Measurements from ENCODE around the gene KRTDAP.

The KRTDAP gene, protein sequence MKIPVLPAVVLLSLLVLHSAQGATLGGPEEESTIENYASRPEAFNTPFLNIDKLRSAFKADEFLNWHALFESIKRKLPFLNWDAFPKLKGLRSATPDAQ

DNA sequence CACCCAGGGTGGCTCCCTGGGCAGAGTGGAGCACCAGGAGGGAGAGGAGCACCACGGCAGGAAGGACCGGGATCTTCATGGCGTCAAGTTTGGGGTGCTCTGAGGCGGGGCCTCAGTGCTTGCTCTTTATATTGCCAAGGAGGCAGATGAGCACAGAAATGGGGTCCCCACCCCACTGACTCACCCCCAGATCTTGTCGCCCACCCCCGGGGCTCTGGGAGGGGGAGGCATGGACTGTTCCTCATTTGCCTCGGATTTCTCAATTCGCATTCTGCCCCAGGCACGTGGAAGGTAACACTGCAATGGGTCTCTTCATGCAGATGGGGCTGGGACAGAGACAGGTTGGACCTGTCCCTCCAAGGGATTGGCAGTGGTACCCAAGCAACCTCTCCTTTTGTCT, at the start of gene KRTDAP:
Gene KRTDAP, minus strand, starts transcription at position 101 of the 400 bp plus-strand sequence. Its CDS starts 22 bp downstream, at position 79.
- no peak for DNase-seq (ENCODE audit: low read depth, low spot score)

DNA sequence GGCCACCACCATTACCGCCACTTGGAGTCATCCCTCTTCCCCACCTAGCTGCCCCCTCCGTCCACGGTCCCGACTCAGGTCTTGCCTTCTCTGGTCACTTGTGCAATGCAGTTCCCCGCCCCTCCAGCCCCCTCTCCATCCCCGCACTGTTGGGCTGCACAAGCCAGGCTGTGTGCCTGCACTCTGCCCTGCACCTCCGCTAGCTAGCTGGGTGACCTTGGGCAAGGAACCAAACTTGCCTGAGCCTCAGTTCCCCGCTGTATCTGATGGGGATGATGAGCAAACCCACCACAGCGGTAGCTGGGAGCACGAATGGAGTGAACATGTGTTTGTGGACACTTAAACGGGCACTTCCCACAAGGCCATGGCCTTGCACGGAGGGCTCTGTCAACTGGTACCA, 49.6 kb upstream of the KRTDAP start:
- DNase-seq (ENCODE audit: low read depth, low spot score) = no peak

DNA sequence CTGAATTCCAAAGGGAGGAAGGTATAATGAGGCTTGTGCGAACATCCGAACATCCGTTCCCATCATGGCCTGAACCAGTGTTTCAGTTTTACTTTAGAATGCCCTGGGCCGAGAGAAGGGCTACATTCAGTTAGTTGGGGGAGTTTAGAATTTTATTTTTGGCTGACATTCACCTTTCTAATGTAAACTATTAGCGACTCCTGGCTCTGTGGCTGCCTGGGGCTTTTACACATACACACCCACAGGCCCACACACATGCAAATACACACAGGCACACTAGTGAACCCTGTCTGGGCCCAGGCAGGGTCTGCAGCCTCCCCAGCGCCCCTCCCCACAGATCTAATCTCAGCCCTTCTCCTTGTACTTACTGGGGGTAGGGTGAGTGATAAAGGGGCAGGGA, 49.0 kb upstream of the KRTDAP start:
- DNase-seq (ENCODE audit: low read depth, low spot score) = no peak

DNA sequence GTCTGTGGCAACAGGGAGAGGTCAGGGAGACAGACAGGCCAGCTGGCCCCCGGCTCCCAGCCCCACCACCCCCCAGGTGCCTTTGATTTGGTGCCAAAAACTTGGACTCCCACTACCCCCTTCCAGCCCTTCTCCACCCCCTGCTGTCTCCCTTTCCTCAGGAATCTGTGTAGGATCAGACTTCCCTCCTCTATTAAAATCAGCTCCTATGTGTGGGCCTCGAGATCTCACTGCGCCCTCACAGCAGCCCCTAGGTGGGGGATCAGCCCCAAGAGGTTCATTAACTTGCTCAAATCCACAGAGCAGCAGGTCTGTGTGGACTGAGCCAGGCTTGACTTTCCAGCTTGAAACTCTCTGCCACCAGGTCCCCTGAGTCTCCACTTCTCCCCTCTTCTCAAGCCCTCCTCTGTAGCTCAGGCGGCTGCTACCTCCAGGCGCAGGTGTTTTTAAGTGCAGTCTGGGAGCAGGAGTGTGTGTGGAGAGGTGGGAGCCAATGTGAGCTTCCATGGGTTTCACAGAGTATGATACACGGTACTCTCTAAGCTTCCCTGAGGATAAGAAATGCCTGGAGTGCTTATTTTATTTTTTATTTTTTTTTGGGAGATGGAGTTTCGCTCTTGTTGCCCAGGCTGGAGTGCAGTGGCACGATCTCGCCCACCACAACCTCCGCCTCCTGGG, 44.7 kb upstream of the KRTDAP start:
- DNase-seq (ENCODE audit: low read depth, low spot score) = no peak

DNA sequence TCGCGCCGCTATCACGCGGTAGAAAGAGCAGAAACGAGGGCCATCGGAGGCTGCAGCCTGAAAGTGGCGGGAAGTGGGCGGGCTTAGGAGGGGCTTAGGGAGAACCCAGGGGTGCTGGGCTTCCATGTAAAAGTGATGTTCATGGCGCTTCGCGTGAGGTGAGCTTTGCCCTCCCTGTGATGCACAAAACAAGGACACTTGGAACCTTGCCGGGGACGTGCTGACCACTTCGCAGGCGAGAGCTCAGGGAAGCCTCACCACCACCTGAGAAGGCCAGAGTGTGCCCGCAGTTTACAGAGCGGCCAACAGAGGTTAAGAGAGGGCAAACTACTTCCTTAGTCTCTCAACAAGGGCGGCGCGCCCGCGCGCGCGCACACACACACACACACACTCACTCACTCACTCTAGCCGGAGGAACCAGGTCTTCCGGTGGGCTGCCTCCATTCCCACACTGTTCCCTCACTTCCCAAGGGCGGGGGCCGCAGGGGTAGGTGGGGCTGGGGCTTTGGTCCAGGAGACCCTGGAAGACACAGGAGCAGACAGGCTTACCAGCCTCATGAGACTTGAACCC, 43.6 kb upstream of the KRTDAP start:
- no peak for DNase-seq (ENCODE audit: low read depth, low spot score)

DNA sequence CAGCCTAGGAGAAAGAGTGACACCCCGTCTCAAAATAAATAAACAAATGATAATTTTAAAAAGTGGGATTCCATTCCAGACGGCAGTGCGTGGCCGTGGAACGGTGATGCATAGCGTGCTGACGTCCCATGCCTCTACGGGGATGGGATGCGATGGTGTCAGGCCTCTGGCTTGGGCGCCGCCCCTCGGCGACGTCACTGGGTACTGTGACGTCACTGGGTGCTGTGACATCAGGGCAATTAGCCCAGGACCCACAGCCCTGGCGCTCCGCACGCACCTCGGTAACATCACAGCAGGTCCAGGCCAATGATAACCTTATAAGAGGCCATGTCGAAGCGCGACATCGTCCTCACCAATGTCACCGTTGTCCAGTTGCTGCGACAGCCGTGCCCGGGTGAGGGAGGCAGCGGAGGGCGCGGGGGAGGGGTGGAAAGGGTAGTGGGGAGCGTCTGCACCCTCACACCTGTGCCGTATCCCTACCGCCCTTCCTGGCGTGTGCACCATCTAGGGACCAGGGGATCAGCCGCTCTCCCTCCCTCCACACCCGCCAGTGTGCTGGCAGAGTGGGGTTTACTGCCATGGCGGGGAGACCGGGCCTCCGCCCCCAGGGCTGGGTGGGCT, 43.0 kb upstream of the KRTDAP start, which contains the start of gene GAPDHS:
Gene GAPDHS, plus strand, starts transcription at position 256 of the 621 bp plus-strand sequence. Its CDS starts 72 bp downstream, at position 328.
- DNase-seq (ENCODE audit: low read depth, low spot score) = no peak

DNA sequence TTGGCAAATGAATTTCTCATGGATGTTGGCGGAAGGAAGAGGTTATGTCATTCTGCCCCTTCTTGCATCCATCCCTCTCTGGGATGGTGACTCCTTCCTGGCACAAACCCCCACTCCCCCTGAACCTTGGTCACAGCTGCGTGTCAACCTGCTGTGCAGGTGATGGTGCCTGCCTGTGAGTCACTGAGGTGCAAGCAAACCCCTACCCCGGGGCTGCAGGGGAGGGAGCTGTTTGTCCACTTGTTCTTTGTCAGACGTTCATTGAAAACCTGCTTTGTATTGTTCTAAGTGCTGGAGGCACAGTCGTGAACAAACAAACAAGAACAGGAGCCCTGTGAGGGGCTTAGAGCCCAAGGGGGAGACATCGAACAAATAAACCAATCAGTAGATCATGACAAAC, 41.0 kb upstream of the KRTDAP start:
- DNase-seq (ENCODE audit: low read depth, low spot score) = no peak

DNA sequence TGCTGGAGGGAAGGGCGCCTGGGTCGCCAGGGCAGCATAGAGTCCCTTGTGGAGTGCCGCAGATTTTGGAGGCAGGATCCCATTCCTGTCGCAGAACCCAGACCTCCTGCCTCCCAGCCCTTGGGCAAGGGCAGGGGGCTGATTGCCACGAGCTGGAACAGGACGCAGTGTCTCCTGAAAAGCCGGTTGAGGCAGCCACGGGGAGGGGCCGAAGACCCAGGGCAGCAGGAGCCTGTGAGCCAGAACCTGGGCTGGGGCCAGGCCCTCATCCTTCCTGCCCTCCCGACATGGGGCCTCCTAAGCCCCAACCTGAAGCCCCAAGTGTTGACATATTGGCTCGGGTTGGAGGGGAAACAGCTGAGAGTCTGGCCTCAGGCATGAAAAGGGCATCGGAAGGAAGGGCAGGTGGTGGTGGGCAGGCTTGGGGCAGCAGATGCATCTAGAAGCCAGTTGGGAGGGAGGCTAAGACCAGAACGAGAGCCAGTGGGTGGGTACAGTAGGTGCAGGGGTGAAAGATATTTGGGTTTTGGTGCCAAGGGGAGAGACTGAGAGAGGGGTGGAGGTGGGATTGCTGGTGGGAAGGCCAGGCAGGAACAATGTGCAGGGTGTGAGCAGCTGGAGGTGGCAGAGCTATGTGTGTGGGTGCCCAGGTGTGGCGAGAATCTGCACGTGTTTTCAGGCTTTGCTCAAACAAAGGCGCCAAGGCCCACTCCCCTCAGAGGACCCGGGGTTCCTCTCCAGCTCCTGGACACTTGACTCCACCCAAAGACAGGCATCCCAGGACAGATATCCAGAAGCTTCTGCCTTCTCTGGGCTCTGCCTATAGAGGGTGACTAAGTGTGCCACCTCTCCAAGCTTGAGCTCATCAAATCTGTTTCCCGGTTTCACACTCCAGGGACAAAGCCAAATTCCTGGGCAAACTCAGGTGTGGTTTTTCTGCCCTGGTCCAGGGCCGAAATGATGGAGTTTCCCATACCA, 39.3 kb upstream of the KRTDAP start:
- no peak for DNase-seq (ENCODE audit: low read depth, low spot score)

DNA sequence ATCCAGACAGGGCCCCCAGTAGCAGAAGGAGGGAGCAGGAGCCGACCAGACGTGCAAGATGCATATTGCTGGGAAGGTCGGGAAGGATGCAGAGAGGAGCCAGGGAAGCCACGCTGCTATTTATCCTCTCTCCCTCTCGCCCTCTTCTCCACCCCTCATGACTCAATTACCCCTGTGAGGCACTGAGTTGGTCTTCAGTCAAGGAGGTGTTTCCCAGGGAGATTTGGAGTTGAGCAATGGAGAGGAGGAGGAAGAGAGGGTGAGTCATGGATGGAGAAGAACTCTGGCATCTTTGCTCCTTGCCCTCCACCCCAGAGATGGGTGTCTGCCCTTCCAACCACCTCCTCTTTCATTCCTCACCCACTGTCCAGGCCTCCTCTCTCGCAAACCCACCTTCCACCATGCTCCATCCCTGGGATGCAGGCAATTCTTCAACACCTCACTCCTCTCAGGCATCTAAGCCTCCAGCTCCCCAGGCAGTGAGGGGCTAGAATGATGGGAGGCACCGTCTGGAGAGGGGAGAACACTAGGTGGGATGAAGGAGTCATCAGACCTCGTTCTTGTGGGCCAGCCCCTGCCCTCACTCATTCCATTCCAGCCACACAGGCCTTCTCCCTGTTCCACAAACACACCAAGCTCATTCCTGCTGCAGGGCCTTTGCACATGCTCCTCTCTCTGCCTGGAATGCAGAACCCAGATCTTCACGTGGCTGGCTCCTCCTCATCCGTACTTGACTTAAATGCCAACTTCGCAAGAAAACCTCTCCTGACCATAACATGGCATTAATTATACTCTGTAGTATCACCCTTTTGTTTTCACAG, 38.2 kb upstream of the KRTDAP start, which contains the start of gene SBSN:
Gene SBSN, minus strand, starts transcription at position 94 of the 821 bp plus-strand sequence. Its CDS starts 30 bp downstream, at position 64.
- no peak for DNase-seq (ENCODE audit: low read depth, low spot score)

DNA sequence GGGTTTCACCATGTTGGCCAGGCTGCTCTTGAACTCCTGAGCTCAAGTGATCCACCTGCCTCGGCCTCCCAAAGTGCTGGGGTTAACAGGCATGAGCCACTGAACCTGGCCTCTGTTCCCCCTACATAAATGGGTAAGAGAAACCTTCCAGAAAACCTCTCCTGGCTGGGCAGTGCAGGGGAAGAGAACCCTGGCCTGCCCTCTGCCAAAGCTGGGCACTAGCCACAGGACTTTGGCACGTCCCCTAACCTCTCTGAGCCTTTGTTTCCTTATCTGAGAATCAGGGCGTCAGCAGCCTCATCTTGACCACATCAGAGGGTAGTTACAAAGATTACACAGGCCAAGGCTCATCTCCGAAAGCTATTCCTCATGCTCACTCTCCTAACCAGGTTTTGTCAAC, 35.6 kb upstream of the KRTDAP start:
- DNase-seq (ENCODE audit: low read depth, low spot score) = no peak

DNA sequence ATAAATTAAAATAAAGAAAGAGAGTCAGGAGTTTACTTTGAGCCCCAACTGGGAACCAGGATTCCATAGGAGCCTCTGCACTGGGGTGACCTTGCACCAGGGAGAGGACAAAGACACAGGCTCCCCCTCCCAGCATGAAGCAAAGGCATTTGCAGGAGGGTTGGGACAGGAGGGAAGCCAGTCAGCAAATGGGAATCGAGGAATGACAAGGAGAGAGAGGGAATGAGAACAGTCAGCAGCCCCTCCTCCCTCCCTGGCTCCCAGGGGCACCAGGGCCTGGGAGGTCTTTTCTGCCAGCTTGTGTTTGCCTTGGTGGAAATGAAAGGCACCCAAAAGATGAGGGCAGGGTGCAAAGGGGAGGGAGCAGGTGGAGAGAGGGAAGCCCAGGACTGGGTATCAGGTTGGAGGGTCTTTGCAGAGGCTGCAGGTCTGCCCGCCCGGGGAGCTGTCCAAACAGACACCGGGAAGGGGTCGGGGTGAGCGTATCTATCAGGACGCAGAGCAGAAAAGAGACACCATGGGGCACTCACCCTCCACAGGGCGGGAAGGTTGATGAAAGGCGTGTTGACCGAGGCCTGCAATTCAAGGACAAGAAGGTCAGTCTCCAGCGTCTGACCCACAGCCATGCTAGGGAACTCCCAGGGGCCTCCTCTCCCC, 34.0 kb upstream of the KRTDAP start:
- DNase-seq (ENCODE audit: low read depth, low spot score) = no peak

DNA sequence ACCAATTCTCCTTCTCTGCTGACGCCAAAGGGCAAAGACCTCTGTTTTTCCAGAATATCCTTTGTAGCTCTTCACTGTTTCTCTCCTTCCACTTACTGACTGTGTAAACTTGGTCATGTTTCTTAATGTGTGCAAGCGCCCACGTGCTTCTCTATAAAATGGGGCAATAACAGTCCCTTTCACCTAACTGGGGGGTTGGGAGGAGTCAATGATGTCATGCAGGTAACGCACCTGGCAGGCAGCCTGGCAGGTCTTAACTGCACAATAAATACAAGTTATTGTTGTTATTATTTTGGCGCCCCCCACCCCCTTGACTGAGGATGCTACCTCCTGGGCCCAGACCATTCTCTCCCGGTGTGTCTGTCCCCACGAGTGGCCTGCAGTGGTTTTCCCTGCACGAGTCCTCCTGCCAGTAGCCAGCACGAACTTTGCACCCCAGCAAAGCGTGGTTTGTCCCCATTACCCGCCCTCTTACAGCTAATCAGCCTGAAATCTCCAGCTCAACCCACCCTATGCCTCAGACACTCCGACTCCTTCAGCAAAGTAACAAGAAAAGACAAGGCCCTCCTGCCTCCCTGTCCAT, 32.6 kb upstream of the KRTDAP start:
- no peak for DNase-seq (ENCODE audit: low read depth, low spot score)

DNA sequence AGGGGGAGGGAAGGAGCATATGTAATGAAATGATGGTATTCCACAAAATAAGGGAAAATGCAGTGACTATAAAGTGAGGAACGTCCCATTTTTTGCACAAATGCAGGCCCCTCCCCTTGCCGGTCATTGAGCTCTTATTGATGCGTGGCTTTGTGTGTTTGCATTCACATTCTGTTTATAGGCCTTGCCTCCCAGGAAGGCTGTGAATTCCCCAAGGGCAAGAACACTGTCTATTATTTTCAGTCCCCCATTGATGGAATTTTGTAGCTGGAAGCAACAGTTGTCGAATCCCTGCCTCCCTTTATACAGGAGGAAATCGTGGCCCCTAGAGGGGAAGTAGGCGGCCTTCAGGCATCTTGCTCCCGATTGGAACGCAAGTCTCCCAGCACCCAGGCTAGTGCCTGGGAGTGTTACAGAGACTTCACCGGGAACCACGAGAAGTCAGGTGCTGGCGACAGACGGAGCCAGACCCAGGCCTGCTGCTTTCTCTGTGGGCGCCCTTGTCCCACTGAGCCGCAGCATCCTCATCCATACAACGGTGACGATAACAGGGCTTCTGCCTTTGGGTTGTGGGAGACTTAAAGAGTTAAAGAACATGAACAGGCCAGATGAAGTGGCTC, 31.0 kb upstream of the KRTDAP start:
- no peak for DNase-seq (ENCODE audit: low read depth, low spot score)

DNA sequence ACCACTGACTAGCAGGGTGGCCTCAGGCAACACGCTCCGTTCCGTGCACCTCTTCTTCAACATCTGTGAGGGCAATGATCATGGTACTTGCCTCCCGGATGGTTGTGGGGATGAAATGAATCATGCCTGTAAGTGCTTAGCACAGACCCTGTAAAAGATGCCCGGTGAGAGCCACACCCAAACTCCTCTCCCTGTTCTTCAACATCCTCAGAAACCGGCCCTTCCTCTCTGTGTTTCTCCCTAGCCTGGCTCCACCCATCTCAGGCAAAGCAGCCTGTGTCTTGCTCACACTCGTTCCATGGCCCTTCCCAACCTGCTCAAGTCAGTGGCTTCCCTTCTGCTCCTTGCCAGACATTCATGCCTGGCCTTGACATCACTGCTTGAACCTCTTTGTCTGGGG, 29.0 kb upstream of the KRTDAP start:
- DNase-seq (ENCODE audit: low read depth, low spot score) = no peak

DNA sequence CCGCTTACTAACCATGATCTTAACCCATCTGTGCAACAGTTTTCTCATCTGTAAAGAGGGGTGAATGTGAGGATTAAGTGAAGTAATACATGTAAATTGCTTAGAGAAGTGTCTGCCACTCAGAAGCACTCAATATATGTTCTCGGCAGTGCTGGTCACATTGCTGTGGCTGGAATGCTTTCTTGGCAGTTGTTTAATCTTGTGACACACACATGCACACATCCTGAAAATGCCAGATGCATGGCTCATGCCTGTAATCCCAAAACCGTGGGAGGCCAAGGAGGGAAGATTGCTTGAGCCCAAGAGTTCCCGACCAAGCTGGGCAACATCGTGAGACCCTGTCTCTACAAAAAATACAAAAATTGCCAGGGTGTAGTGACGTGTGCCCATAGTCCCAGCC, 28.0 kb upstream of the KRTDAP start:
- DNase-seq (ENCODE audit: low read depth, low spot score) = peak; percentile 15

DNA sequence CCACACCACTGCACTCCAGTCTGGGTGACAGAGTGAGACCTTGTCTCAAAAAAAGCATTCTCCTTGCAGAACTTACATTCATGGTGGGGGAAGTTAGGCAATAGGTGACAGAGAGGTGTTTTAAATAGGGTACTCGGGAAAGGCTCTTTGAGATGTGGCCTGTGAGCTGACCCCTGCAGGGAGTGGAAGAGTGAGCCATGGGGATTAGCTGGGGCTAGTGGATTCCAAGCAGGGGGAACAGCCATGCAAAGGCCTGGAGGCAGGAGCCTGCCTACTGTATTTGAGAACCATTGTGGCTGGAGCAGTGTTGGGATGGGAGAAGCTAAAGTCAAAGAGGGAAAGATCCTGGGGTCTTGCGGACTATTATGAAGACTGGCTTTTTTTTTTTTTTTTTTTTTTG, 27.1 kb upstream of the KRTDAP start:
- DNase-seq (ENCODE audit: low read depth, low spot score) = no peak

DNA sequence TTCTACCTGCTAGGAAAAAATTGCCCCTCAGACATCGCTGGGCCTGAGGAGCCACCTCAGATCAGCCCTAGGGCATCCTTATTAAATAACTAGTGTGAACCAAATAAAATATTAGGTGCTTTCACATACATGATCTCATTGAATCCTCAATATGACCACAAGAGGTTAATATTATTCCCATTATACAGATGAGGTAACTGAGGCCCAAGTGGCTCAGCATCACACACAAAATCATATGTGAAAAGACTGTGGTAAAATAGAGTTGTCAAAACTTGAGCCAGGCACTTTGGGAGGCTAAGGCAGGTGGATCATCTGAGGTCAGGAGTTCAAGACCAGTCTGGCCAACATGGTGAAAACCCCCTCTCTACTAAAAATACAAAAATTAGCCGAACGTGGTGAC, 26.0 kb upstream of the KRTDAP start:
- no peak for DNase-seq (ENCODE audit: low read depth, low spot score)

DNA sequence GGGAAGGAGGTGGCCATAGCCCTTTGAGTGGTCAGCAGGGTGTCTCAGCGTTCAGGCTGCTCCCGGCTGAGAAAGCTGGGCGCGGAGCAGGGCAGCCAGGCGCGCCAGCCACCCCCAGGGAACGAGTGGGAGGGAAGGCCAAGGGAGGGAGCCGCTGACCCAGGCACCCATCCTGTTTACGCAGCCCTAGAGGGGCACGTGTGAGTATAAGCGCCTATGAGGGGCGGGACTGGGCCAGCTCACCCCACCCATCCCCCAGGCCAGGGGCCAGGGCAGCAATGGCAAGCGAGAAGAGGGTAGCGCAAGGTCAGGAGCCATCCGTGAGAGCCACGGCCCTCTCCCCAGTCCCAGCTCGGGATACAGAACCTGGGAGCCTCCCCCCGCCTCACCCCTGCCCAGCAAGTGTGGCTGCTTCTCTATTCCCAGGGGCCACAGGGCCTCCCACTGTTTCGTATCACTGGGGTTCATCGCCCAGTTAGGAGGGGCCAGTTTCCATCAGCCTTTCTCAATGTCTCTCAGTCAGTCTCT, 24.1 kb upstream of the KRTDAP start:
- DNase-seq (ENCODE audit: low read depth, low spot score) = no peak

DNA sequence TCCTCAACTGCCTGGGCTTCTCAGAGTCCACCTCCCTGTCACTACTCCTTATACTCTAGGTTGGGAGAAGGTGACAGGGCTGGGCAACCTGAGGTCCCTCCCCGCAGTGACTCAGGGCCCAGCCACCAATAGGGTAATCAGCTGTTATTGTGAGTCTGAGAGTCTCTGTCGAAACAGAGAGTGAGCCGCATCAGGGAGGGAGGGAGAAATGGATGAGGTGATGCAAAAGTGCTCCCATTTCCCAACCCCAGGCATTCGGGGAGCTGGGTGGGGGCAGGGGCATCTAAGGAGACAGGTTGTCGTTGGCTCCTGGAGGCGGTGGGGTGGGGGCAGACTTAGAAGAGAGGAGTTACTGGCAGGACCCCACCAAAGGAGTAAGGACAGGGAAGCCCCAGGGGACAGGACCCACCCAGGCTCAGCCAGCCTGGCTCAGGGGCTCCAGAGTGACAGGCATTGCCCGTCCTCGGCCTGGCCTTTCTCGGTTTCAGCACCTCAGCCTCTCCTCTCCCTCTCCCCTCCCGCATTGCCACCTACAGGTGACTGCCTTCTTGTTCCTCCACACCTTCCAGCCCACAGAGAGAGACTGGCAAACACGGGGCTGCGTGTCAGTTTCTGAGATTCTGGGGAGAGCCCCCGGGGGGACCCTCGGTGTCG, 23.5 kb upstream of the KRTDAP start, which contains the start of gene DMKN:
Gene DMKN, minus strand, starts transcription at position 22 of the 654 bp plus-strand sequence. CDS start 174 bp downstream, outside the sequence.
- DNase-seq (ENCODE audit: low read depth, low spot score) = no peak

Data from smooth muscle cell of the brain vasculature (primary cell).